ENCODE data around the gene ST3GAL3.

Gene ST3GAL3

GRCh38 chr1:43919906-43920305 lies 212.6 kb downstream of the ST3GAL3 start:
- Mint-ChIP-seq H3K27me3 (ENCODE audit: low read depth, poor library complexity) (peaks cover under 1% of the 10 kb centered on the region), H3K36me3 (ENCODE audit: low read depth) (peaks cover 17% of the 10 kb centered on the region), H3K27ac (peak overlapping the region; percentile 52), H3K9me3 (no peaks in the 10 kb centered on the region), H3K4me1 (no peaks in the 10 kb centered on the region), H3K4me3 (no peak overlapping the region)
- no peak for DNase-seq
- TF ChIP-seq CTCF (IDR thresholded peaks at IDR 0.05), result no peak

GRCh38 chr1:43921022-43921421 lies 213.7 kb downstream of the ST3GAL3 start:
- H3K4me3 Mint-ChIP-seq, result no peak overlapping the region
- H3K9me3 Mint-ChIP-seq, result no peaks in the 10 kb centered on the region
- TF ChIP-seq CTCF (IDR thresholded peaks at IDR 0.05), result no peak
- no peak overlapping the region for H3K27ac Mint-ChIP-seq
- peaks cover 25% of the 10 kb centered on the region for H3K36me3 Mint-ChIP-seq (ENCODE audit: low read depth)
- DNase-seq, result no peak
- H3K27me3 Mint-ChIP-seq (ENCODE audit: low read depth, poor library complexity), result peaks cover 2% of the 10 kb centered on the region
- no peaks in the 10 kb centered on the region for H3K4me1 Mint-ChIP-seq

- no peak for TF ChIP-seq CTCF (IDR thresholded peaks at IDR 0.05)
- Mint-ChIP-seq H3K4me1 (no peaks in the 10 kb centered on the region), H3K27ac (no peak overlapping the region), H3K4me3 (no peak overlapping the region), H3K9me3 (no peaks in the 10 kb centered on the region), H3K27me3 (ENCODE audit: low read depth, poor library complexity) (peaks cover 3% of the 10 kb centered on the region), H3K36me3 (ENCODE audit: low read depth) (peaks cover 46% of the 10 kb centered on the region)
- DNase-seq, result no peak
Measured at GRCh38 chr1:43924516-43924915, 217.2 kb downstream of the ST3GAL3 start.

- H3K27me3 Mint-ChIP-seq (ENCODE audit: low read depth, poor library complexity), result peaks cover 3% of the 10 kb centered on the region
- H3K9me3 Mint-ChIP-seq, result no peaks in the 10 kb centered on the region
- H3K36me3 Mint-ChIP-seq (ENCODE audit: low read depth), result peaks cover 49% of the 10 kb centered on the region
- peak overlapping the region; percentile 11 for H3K27ac Mint-ChIP-seq
- no peak overlapping the region for H3K4me3 Mint-ChIP-seq
- H3K4me1 Mint-ChIP-seq, result no peaks in the 10 kb centered on the region
- no peak for DNase-seq
- no peak for TF ChIP-seq CTCF (IDR thresholded peaks at IDR 0.05)
Measured at GRCh38 chr1:43925846-43926245, 218.5 kb downstream of the ST3GAL3 start.

- Mint-ChIP-seq H3K4me1 (peaks cover 16% of the 10 kb centered on the region), H3K9me3 (no peaks in the 10 kb centered on the region), H3K27ac (no peak overlapping the region), H3K4me3 (no peak overlapping the region), H3K36me3 (ENCODE audit: low read depth) (peaks cover 31% of the 10 kb centered on the region), H3K27me3 (ENCODE audit: low read depth, poor library complexity) (peaks cover 32% of the 10 kb centered on the region)
- no peak for DNase-seq
- TF ChIP-seq CTCF (IDR thresholded peaks at IDR 0.05), result peak; percentile 47
Measured at GRCh38 chr1:43930168-43930948, 223.0 kb downstream of the ST3GAL3 start.

GRCh38 chr1:43930949-43931275 lies 223.6 kb downstream of the ST3GAL3 start:
- H3K9me3 Mint-ChIP-seq, result no peaks in the 10 kb centered on the region
- peaks cover 26% of the 10 kb centered on the region for H3K36me3 Mint-ChIP-seq (ENCODE audit: low read depth)
- no peak for TF ChIP-seq CTCF (IDR thresholded peaks at IDR 0.05)
- DNase-seq, result no peak
- H3K27ac Mint-ChIP-seq, result no peak overlapping the region
- no peak overlapping the region for H3K4me3 Mint-ChIP-seq
- H3K4me1 Mint-ChIP-seq, result peaks cover 16% of the 10 kb centered on the region
- peaks cover 36% of the 10 kb centered on the region for H3K27me3 Mint-ChIP-seq (ENCODE audit: low read depth, poor library complexity)
